H9 (cell line): ENCODE measurements around the gene NFKBIA. TPM values are rescaled to one million over a fixed set of nuclear protein-coding genes. Genes with fewer than 3 reads are reported as not detected.

Experiments used
- DNase-seq: peaks from one replicate; pipeline ENCODE4 v3.0.0-alpha.2; 2017
- H2AFZ ChIP-seq: one replicate; pipeline ENCODE4 v1.6.1; 2013; ENCODE audit warnings: mild to moderate bottlenecking, low read length, control low read depth, moderate library complexity
- H2AK5ac ChIP-seq: 2 replicates; pipeline ENCODE4 v1.6.1; 2013; ENCODE audit warnings: low read length, control low read depth, mixed read lengths; ENCODE audit not compliant: insufficient read length
- H2BK120ac ChIP-seq: one replicate; pipeline ENCODE4 v1.6.1; 2013; ENCODE audit warnings: low read depth, mild to moderate bottlenecking, low read length, control low read depth, inconsistent platforms; ENCODE audit not compliant: poor library complexity, severe bottlenecking
- H2BK12ac ChIP-seq: 2 replicates; pipeline ENCODE4 v1.6.1; 2013; ENCODE audit warnings: low read length, control low read depth, mixed read lengths, low read depth; ENCODE audit not compliant: insufficient read length
- H2BK15ac ChIP-seq: 2 replicates; pipeline ENCODE4 v1.6.1; 2013; ENCODE audit warnings: low read depth, low read length, control low read depth
- H2BK20ac ChIP-seq: one replicate; pipeline ENCODE4 v1.6.1; 2013; ENCODE audit warnings: low read depth, mild to moderate bottlenecking, low read length, control low read depth, inconsistent platforms; ENCODE audit not compliant: poor library complexity, severe bottlenecking
- H2BK5ac ChIP-seq: 2 replicates; pipeline ENCODE4 v1.6.1; 2013; ENCODE audit warnings: low read length, control low read depth, mixed read lengths; ENCODE audit not compliant: insufficient read length
- H3K14ac ChIP-seq: 2 replicates; pipeline ENCODE4 v1.6.1; 2013; ENCODE audit warnings: low read length, control low read depth; ENCODE audit not compliant: insufficient read depth
- H3K18ac ChIP-seq: 2 replicates; pipeline ENCODE4 v1.6.1; 2013; ENCODE audit warnings: low read depth, mild to moderate bottlenecking, mixed read lengths, low read length, control low read depth; ENCODE audit not compliant: insufficient read length
- H3K23ac ChIP-seq: 2 replicates; pipeline ENCODE4 v1.6.1; 2013; ENCODE audit warnings: low read length, control low read depth, mixed read lengths, low read depth; ENCODE audit not compliant: insufficient read length
- H3K23me2 ChIP-seq: 2 replicates; pipeline ENCODE4 v1.6.1; 2013; ENCODE audit warnings: low read depth, mild to moderate bottlenecking, mixed read lengths, low read length, control low read depth; ENCODE audit not compliant: insufficient read length, poor library complexity, severe bottlenecking
- H3K27ac ChIP-seq: 2 replicates; pipeline ENCODE4 v1.5.1; 2013; ENCODE audit warnings: low read length, control low read depth, mixed read lengths, low read depth; ENCODE audit not compliant: insufficient read length
- H3K27me3 ChIP-seq: 2 replicates; pipeline ENCODE4 v1.6.1; 2013; ENCODE audit warnings: low read length, control low read depth, inconsistent platforms; ENCODE audit not compliant: insufficient read depth
- H3K4ac ChIP-seq: 2 replicates; pipeline ENCODE4 v1.6.1; 2013; ENCODE audit warnings: low read depth, mild to moderate bottlenecking, control low read depth, inconsistent platforms, low read length, moderate library complexity
- H3K4me1 ChIP-seq: 2 replicates; pipeline ENCODE4 v1.6.1; 2013; ENCODE audit warnings: low read length, control low read depth, inconsistent platforms; ENCODE audit not compliant: insufficient read depth
- H3K4me2 ChIP-seq: 2 replicates; pipeline ENCODE4 v1.6.1; 2013; ENCODE audit warnings: low read length, control low read depth, mixed read lengths; ENCODE audit not compliant: insufficient read length, insufficient read depth
- H3K56ac ChIP-seq: 2 replicates; pipeline ENCODE4 v1.6.1; 2013; ENCODE audit warnings: low read depth, mild to moderate bottlenecking, mixed read lengths, low read length, control low read depth; ENCODE audit not compliant: insufficient read length
- H3K79me1 ChIP-seq: 2 replicates; pipeline ENCODE4 v1.6.1; 2013; ENCODE audit warnings: low read depth, mild to moderate bottlenecking, moderate library complexity, low read length, control low read depth, inconsistent platforms; ENCODE audit not compliant: insufficient read depth, poor library complexity, severe bottlenecking
- H3K79me2 ChIP-seq: 2 replicates; pipeline ENCODE4 v1.6.1; 2013; ENCODE audit warnings: low read length, control low read depth, inconsistent platforms; ENCODE audit not compliant: insufficient read depth
- H3K9ac ChIP-seq: 2 replicates; pipeline ENCODE4 v1.6.1; 2013; ENCODE audit warnings: low read length, control low read depth, mixed read lengths; ENCODE audit not compliant: insufficient read length; ENCODE audit errors: extremely low read depth
- H3K9me3 ChIP-seq: one replicate; pipeline ENCODE4 v1.6.1; 2013; ENCODE audit warnings: low read depth, low read length, inconsistent platforms; ENCODE audit not compliant: control insufficient read depth
- H3T11ph ChIP-seq: one replicate; pipeline ENCODE4 v1.6.1; 2013; ENCODE audit warnings: mild to moderate bottlenecking, low read length, control low read depth, inconsistent platforms
- H4K20me1 ChIP-seq: one replicate; pipeline ENCODE4 v1.6.1; 2013; ENCODE audit not compliant: control insufficient read depth, insufficient read length, insufficient read depth
- H4K5ac ChIP-seq: 2 replicates; pipeline ENCODE4 v1.6.1; 2013; ENCODE audit warnings: low read depth, mild to moderate bottlenecking, mixed read lengths, low read length, control low read depth; ENCODE audit not compliant: insufficient read length
- H4K8ac ChIP-seq: replicated peaks from 2 replicates; pipeline ENCODE4 v1.6.1; 2013; ENCODE audit warnings: low read length, control low read depth, mixed read lengths, low read depth; ENCODE audit not compliant: insufficient read length
- H4K91ac ChIP-seq: 2 replicates; pipeline ENCODE4 v1.6.1; 2013; ENCODE audit warnings: low read depth, mild to moderate bottlenecking, moderate library complexity, mixed read lengths, low read length, control low read depth; ENCODE audit not compliant: insufficient read length
- H3K27ac Mint-ChIP-seq, 3 experiments: 2 replicates in 2 of 3; 3 replicates in 1 of 3; pipeline ENCODE4 v1.8.0; 2020 to 2021; ENCODE audit warnings: mixed read lengths in 3 of 3, mild to moderate bottlenecking in 1 of 3, moderate library complexity in 1 of 3
- H3K27me3 Mint-ChIP-seq: 2 replicates; pipeline ENCODE4 v1.8.0; 2021; ENCODE audit warnings: low read depth, mild to moderate bottlenecking, moderate library complexity, mixed read lengths
- H3K36me3 Mint-ChIP-seq, 3 experiments: 2 replicates in 2 of 3; 3 replicates in 1 of 3; pipeline ENCODE4 v1.8.0; 2020 to 2021; ENCODE audit warnings: low read depth in 3 of 3, mixed read lengths in 3 of 3; ENCODE audit not compliant: insufficient read depth in 1 of 3
- H3K4me1 Mint-ChIP-seq, 2 experiments: 2 replicates each; pipeline ENCODE4 v1.8.0; 2020; ENCODE audit warnings: mixed read lengths in 2 of 2
- H3K4me3 Mint-ChIP-seq, 2 experiments: 2 replicates in 1 of 2; 3 replicates in 1 of 2; pipeline ENCODE4 v1.8.0; 2020 to 2021; ENCODE audit warnings: mild to moderate bottlenecking in 2 of 2, mixed read lengths in 2 of 2, moderate library complexity in 1 of 2
- H3K9me3 Mint-ChIP-seq, 2 experiments: 2 replicates in 1 of 2; 3 replicates in 1 of 2; pipeline ENCODE4 v1.8.0; 2020; ENCODE audit warnings: mild to moderate bottlenecking in 2 of 2, mixed read lengths in 2 of 2, moderate library complexity in 1 of 2
- total RNA-seq: library from RNA; stranded (reverse); gene quantifications from 2 replicates; pipeline ENCODE4 v1.2.1, GENCODE V29; 2021
- TF ChIP-seq, protein P1 (sequence below): fragments of 200-600 bp; sonication (generic); conservative IDR thresholded peaks from 3 replicates; pipeline ENCODE4 v1.8.0; 2021; ENCODE audit warnings: antibody characterized with exemption, mild to moderate bottlenecking

The NFKBIA gene
- total RNA-seq, 1 experiment from 2014 or later, result 38.4 TPM

GRCh38 chr14:35435177-35435576, 30.6 kb upstream of the NFKBIA start:
- Histone ChIP-seq H3T11ph (no peak overlapping the region), H4K5ac (no peak overlapping the region), H3K9me3 (no peaks in the 10 kb centered on the region), H2AFZ (no peak overlapping the region), H3K27ac (no peak overlapping the region), H3K23ac (no peak overlapping the region), H3K56ac (no peak overlapping the region), H2BK5ac (no peak overlapping the region), H3K79me1 (no peaks in the 10 kb centered on the region), H4K8ac (no peak overlapping the region), H4K20me1 (no peaks in the 10 kb centered on the region), H3K4me1 (no peaks in the 10 kb centered on the region), H2BK15ac (no peak overlapping the region), H3K4ac (no peak overlapping the region), H3K27me3 (no peaks in the 10 kb centered on the region), H3K23me2 (no peaks in the 10 kb centered on the region), H2BK12ac (no peak overlapping the region), H3K79me2 (no peaks in the 10 kb centered on the region), H2BK120ac (no peak overlapping the region), H3K18ac (no peak overlapping the region), H3K4me2 (no peak overlapping the region), H3K14ac (no peak overlapping the region), H3K9ac (no peak overlapping the region), H4K91ac (no peak overlapping the region), H2BK20ac (no peak overlapping the region), H2AK5ac (no peak overlapping the region)
- Mint-ChIP-seq H3K27me3 (no peaks in the 10 kb centered on the region), H3K27ac (no peak overlapping the region), H3K9me3 (no peaks in the 10 kb centered on the region; a peak in 2 of 5 replicates), H3K4me1 (no peaks in the 10 kb centered on the region), H3K36me3 (no peaks in the 10 kb centered on the region), H3K4me3 (no peak overlapping the region)
- no peak for DNase-seq
- TF ChIP-seq, protein P1, sequence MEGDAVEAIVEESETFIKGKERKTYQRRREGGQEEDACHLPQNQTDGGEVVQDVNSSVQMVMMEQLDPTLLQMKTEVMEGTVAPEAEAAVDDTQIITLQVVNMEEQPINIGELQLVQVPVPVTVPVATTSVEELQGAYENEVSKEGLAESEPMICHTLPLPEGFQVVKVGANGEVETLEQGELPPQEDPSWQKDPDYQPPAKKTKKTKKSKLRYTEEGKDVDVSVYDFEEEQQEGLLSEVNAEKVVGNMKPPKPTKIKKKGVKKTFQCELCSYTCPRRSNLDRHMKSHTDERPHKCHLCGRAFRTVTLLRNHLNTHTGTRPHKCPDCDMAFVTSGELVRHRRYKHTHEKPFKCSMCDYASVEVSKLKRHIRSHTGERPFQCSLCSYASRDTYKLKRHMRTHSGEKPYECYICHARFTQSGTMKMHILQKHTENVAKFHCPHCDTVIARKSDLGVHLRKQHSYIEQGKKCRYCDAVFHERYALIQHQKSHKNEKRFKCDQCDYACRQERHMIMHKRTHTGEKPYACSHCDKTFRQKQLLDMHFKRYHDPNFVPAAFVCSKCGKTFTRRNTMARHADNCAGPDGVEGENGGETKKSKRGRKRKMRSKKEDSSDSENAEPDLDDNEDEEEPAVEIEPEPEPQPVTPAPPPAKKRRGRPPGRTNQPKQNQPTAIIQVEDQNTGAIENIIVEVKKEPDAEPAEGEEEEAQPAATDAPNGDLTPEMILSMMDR, result no peak
